ENCODE results near the gene HOXB5.

- no peak for TF ChIP-seq CTCF (IDR thresholded peaks at IDR 0.05; ENCODE audit: low read depth, low read length)
- no peak for TF ChIP-seq EZH2phosphoT487 (IDR thresholded peaks at IDR 0.05; ENCODE audit: low read depth)
These were observed 2.1 kb downstream of the HOXB5 start for GRCh38 chr17:48591255-48592056.
